Measurements from ENCODE around the gene INTS11.

The INTS11 gene

DNA sequence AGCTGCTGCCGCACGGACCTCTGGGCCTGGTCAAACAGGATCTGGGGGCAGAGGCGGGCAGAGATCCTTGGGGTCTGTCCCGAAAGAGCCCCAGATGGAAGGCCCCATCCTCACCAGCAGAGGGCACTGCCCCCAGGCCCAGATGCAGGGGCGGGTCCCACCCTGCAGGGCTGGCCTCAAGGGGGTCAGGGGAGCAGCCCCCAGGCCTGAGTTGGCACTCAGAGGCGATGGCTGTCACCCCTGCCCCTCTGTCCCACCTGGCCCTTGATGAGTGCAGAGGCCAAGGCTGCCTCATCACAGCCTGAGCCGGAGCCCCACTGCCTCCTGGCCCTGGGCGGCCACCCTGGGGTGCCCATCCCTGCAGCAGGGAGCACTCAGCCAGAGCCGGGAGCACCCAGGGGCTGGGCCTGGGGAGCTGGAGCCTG lies 22.4 kb downstream of the INTS11 start:
- H3K4me3 Mint-ChIP-seq, result no peak overlapping the region
- ATAC-seq (no peak), DNase-seq (no peak)
- no peaks in the 10 kb centered on the region for H3K27me3 Mint-ChIP-seq
- peaks cover 21% of the 10 kb centered on the region for H3K4me1 Mint-ChIP-seq
- no peaks in the 10 kb centered on the region for H3K9me3 Mint-ChIP-seq
- no peaks in the 10 kb centered on the region for H3K36me3 Mint-ChIP-seq (ENCODE audit: low read depth)
- H3K27ac Mint-ChIP-seq, result no peak overlapping the region

DNA sequence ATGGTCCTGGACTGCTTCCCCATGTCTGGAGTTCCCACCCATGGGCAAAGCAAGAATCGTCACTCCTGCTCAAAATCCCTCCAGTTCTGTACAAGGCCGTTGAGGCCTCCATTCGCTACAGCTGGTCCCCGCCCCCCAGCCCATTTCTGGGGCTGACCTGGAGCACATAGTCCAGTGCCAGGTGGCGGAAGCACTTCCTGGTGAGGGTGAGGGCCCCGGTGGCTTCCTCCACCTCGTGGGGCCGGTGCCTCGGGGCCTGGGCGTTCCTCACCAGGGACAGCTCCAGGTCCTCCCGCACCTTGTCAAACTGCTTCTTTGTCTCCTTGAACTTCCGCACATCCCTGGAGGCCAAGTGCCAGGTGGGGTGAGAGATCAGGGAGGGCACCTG lies 24.1 kb downstream of the INTS11 start:
- Mint-ChIP-seq H3K9me3 (no peaks in the 10 kb centered on the region), H3K4me1 (peaks cover 6% of the 10 kb centered on the region), H3K27ac (no peak overlapping the region), H3K27me3 (no peaks in the 10 kb centered on the region), H3K4me3 (no peak overlapping the region), H3K36me3 (ENCODE audit: low read depth) (no peaks in the 10 kb centered on the region)
- DNase-seq, result no peak
- ATAC-seq, result no peak

DNA sequence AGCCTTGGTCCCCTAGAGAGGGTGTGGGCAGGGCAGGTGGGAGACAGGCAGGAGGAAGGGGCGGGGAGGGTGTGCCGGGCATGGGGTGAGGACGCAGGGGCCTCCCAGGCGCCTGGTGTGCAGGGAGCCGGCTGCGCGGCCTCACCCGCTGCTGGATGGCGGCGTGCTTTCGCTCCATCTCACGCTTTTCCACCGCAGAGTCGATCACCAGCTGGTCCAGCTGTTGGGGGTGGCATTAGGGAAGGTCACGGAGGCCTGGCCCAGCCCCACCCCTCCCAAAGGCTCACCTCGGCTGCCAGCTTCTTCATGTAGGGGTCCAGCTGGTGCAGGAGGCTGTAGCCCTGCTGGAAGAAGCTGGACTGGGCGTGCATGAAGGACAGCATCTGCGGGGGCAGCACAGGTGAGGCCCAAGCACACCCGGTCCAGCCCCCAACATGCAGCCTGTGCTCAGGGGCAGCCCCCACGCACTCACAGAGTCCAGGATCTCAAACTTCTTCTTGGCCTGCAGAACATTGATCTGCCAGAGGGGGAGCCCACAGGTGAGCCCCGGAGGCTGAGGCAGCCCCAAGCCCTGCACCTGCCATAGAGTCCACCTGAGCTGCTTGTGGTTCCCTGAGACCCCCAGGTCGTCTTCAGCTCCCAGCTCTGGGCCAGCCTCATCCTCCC lies 24.6 kb downstream of the INTS11 start:
- no peak overlapping the region for H3K4me3 Mint-ChIP-seq
- H3K4me1 Mint-ChIP-seq, result peaks cover 2% of the 10 kb centered on the region
- ATAC-seq (peak; percentile 54), DNase-seq (no peak)
- no peaks in the 10 kb centered on the region for H3K27me3 Mint-ChIP-seq
- H3K9me3 Mint-ChIP-seq, result no peaks in the 10 kb centered on the region
- H3K36me3 Mint-ChIP-seq (ENCODE audit: low read depth), result no peaks in the 10 kb centered on the region
- H3K27ac Mint-ChIP-seq, result no peak overlapping the region

DNA sequence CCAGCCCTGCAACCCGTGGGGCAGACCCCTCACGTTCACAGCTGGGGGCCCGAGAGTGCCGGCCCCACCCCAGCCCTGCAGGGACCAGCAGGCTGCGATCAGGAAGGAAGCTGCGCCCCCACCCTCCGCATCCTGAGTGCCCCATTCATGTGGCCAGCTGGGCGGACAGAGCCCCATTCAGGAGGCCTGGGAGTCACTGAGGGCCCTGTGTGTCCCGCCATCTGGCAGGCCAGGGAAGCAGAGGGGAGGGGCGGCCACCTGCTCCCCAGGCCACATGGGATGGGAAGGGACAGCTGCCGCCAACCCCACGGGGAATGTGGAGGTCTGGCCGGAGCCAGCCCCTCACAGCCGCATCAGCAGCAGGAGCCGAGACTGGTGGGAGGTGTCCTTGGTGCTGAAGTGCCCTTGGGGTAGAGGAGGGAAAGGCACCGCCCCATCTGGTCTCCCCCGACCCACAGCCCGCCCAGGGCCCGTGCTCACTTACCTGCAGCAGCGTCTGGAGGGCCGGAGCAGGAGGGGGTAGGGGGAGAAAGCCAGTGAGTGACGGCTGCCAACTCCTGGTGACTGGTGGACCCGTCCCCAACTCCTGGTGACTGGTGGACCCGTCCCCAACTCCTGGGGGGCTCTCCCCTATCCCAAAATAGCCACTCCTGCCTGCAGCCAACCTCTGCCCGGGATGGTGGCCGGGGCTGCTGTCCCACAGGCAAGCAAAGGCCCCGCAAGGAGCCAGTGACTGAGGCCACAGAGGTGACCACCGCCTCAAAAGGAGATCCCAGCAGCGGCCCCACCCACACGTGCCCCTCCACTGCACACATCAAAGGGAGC lies 25.4 kb downstream of the INTS11 start:
- H3K27me3 Mint-ChIP-seq, result no peaks in the 10 kb centered on the region
- DNase-seq, result no peak
- no peak for ATAC-seq
- no peaks in the 10 kb centered on the region for H3K9me3 Mint-ChIP-seq
- H3K36me3 Mint-ChIP-seq (ENCODE audit: low read depth), result no peaks in the 10 kb centered on the region
- no peak overlapping the region for H3K27ac Mint-ChIP-seq
- no peak overlapping the region for H3K4me3 Mint-ChIP-seq
- no peaks in the 10 kb centered on the region for H3K4me1 Mint-ChIP-seq

DNA sequence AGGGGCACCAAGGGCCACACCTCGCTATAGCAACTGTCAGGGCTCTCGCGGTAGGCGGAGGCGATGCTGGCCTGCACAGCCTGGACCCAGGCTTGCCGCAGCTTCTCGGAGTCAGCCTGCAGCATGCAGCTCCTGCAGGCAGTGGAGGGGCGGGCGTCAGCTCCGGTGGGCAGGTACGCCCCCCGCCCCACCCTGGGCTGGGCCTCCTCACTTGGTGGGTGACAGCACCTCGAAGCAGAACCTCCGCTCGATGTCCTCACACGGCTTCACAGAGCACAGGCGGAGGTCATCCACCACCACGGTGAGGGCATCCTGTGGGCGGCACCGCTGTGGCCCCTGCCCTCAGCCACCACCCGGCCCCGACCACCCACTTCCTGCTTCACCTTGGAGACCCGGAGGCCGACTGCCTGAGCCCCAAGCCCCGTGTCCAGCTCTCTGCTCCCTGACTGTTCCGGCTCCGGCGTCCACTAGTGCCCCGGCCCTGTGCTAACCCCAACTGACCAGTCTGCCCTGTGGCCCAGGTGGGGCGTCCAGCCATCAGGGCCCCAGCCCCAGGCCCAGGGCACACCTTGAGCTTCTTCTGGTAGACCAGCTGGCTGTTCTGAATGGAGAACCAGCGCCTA lies 26.5 kb downstream of the INTS11 start:
- H3K27ac Mint-ChIP-seq, result no peak overlapping the region
- DNase-seq (no peak), ATAC-seq (no peak)
- no peaks in the 10 kb centered on the region for H3K4me1 Mint-ChIP-seq
- no peaks in the 10 kb centered on the region for H3K27me3 Mint-ChIP-seq
- no peaks in the 10 kb centered on the region for H3K36me3 Mint-ChIP-seq (ENCODE audit: low read depth)
- H3K9me3 Mint-ChIP-seq, result no peaks in the 10 kb centered on the region
- H3K4me3 Mint-ChIP-seq, result no peak overlapping the region

DNA sequence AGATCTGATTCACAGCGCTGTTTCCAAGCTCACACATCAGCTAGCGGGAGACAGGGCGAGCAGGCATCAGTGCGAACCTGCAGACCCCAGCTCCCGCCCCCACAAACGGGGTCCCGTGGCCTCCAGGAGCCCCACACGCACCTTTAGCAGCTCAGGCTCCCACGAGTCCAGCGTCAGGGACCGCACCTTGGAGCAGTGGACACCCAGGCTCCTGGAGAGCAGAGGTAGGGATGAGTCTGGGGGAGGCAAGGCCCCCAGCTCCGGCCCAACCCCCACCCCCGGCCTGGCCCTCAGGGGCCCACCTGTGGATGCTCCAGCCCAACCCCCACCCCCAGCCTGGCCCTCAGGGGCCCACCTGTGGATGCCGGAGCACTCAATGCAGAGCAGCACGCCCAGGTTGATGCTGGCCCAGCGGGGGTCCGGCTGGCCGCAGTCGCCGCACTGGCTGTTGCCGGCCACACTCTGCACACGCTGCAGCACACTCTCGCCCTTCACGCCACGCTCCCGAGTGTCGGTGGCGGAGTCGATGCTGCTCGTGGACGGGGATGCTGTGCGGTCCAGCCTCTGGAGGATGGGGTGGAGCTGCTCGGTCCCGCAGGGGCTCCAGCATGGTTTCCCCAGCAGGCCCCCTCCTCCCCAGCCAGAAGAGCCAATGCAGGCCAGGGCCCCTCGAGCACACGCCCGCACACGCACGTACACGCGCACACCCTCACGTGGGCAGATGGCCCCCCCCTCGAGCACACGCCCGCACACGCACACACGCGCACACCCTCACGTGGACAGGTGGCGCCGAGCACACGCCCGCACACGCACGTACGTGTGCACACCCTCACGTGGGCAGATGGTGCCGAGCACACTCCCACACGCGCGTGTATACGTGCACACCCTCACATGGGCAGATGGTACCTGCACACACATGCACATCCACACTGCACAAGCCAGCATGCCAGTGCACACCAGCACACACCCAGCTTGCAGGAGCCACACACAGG lies 28.1 kb downstream of the INTS11 start:
- Mint-ChIP-seq H3K4me3 (no peak overlapping the region), H3K9me3 (no peaks in the 10 kb centered on the region), H3K27ac (no peak overlapping the region), H3K4me1 (no peaks in the 10 kb centered on the region), H3K36me3 (ENCODE audit: low read depth) (no peaks in the 10 kb centered on the region), H3K27me3 (no peaks in the 10 kb centered on the region)
- DNase-seq (no peak), ATAC-seq (no peak)

DNA sequence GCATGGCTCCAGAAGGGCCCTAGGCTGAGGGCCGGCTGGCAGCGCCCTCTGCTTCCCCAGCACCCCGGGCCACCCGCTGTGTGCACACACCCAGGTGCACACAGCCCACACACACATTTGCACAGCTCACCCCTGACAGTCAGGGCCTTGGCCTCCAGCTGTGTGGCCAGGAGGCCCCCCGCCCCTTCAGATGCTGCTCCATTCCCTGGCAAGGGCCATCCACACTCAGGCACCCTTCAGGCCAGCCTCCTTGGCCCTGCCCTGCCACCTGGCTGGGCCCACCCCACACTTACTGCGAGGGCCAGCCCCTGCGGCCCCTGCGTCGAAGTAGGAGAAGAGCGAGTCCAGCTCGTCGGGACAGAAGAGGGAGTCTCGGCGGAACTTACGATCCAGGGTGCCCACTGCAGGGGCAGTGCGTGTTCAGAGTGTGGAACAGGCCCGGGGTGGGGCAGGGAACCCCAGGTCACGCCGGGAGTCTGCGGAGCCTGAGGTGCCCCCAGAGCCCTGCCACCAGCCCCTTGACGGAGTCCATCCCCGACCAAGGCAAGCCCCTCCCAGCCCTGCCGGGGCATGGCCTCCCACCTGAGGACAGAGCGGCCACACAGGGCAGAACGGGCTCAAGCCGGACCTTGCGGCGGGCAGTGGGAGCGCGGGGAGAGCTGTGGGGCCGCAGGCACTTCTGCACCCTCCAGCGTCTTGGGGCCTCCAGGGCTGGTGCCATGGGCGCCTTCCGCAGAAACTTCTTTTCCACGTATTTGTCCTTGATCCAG lies 29.1 kb downstream of the INTS11 start:
- Mint-ChIP-seq H3K4me1 (no peaks in the 10 kb centered on the region), H3K27ac (no peak overlapping the region), H3K27me3 (no peaks in the 10 kb centered on the region), H3K4me3 (no peak overlapping the region), H3K36me3 (ENCODE audit: low read depth) (no peaks in the 10 kb centered on the region), H3K9me3 (no peaks in the 10 kb centered on the region)
- no peak for ATAC-seq
- DNase-seq, result no peak

DNA sequence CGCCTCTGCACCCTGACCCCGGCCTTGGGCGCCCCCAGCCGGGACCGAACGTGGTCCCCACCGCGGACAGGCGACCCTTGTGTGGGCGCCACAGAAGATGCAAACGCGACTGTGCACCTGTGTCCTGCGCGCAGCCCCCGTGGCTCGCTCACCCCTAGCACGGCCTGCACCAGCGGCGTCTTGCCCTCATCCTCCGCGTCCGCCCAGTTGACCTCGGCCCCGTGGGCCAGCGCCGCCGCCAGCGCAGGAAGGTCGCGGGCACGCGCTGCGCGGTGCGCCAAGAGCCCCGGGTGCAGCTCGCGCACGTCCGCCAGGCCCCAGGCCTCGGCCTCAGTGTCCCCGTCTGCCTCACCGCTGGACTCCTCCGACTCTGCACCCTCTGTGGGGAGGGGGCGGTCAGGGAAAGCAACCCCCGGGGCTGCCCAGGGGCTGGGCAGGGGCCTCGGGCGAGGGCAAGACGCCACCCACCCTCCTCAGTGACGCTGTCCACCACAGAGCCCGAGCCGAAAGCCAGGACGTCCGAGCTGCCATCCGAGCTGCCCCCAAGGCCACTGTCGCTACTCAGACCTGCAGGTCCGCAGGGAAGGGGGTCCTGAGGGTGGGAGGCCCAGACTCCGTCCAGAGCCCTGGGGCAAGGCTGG lies 30.1 kb downstream of the INTS11 start:
- H3K4me3 Mint-ChIP-seq, result no peak overlapping the region
- no peaks in the 10 kb centered on the region for H3K4me1 Mint-ChIP-seq
- DNase-seq, result no peak
- H3K27me3 Mint-ChIP-seq, result no peaks in the 10 kb centered on the region
- H3K36me3 Mint-ChIP-seq (ENCODE audit: low read depth), result no peaks in the 10 kb centered on the region
- no peak overlapping the region for H3K27ac Mint-ChIP-seq
- ATAC-seq, result no peak
- no peaks in the 10 kb centered on the region for H3K9me3 Mint-ChIP-seq

DNA sequence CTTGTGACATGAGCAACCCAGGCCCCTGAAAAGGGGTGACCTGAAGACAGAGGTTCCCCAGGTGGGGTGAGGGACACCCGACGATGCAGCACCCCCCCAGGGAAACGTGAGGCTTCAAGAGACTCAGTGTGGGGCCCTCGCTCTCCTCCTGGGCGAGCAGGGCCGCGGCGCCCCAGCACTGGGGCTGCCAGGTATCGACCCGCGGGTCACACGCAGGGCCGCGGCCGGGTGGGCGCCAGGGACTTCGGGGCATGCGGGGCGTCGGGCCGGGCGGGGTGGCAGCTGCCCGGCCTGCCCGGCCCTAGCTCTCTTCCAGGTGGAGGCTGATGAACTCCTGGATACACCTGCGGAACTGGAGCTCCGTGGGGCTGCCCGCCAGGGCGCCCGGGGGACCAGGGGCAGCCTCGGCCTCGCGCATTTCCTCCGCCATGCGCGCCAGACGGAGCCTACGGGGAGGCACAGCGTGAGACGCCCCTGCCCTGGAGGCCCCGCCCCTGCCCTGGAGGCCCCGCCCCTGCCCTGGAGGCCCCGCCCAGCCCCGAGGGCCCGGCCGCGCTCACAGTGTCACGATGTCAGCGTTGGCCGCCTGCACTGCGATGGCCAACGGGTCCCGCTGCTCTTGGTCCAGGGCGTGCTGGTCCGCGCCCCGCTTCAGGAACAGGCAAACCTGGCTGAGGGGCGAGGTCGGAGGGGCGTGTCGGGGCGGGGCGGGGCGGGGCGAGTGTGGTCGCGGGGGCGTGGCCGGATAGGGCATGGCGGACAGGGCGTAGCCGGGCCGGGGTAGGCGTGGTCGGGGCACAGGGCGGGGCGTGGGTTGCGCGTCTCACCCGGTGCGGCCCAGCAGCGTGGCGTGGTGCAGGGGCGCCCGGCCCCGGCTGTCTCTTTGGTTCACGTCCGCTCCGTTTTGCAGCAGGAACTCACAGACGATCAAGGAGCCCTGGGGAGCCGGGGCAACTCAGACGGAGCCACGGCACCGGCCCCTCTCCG lies 30.9 kb downstream of the INTS11 start:
- Mint-ChIP-seq H3K4me3 (no peak overlapping the region), H3K27ac (no peak overlapping the region), H3K9me3 (no peaks in the 10 kb centered on the region), H3K4me1 (no peaks in the 10 kb centered on the region), H3K36me3 (ENCODE audit: low read depth) (no peaks in the 10 kb centered on the region), H3K27me3 (no peaks in the 10 kb centered on the region)
- DNase-seq (no peak), ATAC-seq (no peak)

DNA sequence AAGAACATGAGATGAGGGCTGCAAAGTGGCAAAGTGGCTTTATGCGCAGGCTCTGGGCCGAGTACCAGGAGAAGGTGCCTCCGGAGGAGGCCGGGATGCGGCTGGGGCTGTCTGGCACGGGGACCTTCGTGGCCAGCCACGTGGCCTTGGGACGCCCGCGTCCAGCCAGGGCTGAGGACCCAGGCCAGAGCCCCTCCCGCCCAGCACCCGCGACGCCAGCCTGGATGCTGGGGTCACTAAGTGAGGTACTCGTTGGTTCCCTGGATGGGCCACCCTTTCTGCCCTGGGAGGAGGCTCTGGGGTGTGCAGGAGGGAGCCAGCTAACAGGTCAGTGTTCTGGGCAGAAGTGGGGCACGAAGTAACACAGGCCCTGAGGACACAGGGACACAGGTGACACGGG lies 31.6 kb downstream of the INTS11 start:
- DNase-seq (no peak), ATAC-seq (no peak)
- no peak overlapping the region for H3K4me3 Mint-ChIP-seq
- no peaks in the 10 kb centered on the region for H3K9me3 Mint-ChIP-seq
- H3K27ac Mint-ChIP-seq, result no peak overlapping the region
- H3K4me1 Mint-ChIP-seq, result no peaks in the 10 kb centered on the region
- H3K36me3 Mint-ChIP-seq (ENCODE audit: low read depth), result no peaks in the 10 kb centered on the region
- H3K27me3 Mint-ChIP-seq, result no peaks in the 10 kb centered on the region

DNA sequence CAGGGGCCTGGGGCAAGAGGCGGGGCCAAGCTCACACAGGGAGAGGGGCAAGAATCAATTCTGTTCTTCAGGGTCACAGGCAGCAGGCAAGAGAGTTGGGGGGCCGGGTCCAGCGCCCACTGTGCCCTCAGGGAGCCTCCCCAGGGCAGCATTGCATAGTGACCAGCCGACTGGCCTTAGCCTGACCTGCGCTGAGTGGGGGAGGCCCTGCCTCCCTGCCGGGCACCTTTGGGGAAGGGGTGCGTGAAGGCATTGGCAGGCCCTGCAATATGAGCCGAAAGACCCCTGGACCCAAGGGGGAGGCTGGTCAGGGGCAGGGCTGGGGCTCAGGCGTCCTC lies 32.0 kb downstream of the INTS11 start:
- ATAC-seq (no peak), DNase-seq (no peak)
- Mint-ChIP-seq H3K36me3 (ENCODE audit: low read depth) (no peaks in the 10 kb centered on the region), H3K27ac (no peak overlapping the region), H3K27me3 (no peaks in the 10 kb centered on the region), H3K4me1 (no peaks in the 10 kb centered on the region), H3K4me3 (no peak overlapping the region), H3K9me3 (no peaks in the 10 kb centered on the region)

DNA sequence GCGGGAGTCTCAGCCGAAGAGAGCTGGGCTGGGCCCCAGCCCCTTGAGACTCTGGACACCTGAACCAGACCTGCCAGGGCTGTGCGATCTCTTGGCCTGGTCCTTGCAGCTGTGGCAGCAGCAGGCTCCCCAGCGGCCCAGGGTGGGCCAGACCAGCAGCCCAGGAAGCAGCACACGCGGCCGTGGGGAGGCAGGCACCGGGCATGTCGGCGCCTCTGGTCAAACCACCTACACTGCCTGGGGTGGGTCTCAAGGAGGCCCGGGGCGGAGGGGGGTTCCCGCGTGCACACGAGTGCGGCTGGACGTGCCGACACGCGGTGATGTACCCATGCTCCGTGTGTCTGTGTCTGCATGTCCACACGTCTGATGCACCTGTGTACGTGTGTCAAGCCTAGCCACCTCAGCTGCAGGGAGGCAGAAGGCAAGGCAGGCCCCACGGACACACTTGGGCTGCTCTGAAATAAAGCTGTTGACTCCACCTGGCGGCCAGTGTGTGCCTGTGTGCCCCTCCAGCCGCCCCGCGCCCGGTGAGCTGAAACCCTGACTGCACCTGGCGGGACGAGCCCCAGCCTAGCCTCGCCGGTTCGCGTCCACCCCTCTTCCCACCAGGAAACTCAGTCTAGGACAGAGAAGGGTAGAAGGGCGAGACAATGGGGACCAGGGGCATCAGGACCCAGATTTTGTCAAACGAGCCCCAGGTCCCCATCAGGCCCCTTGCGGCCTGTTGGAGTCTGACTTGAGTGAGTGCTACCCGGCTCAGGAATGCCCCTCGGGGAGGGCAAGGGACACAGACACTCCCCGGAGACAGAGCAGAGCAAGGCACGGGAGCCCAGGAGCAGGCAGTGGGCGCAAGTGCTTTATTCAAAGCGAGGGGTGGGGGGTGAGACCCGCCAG lies 32.7 kb downstream of the INTS11 start:
- H3K27me3 Mint-ChIP-seq, result no peaks in the 10 kb centered on the region
- H3K27ac Mint-ChIP-seq, result no peak overlapping the region
- H3K36me3 Mint-ChIP-seq (ENCODE audit: low read depth), result no peaks in the 10 kb centered on the region
- no peaks in the 10 kb centered on the region for H3K9me3 Mint-ChIP-seq
- DNase-seq, result peak; percentile 61
- no peak for ATAC-seq
- H3K4me3 Mint-ChIP-seq, result no peak overlapping the region
- no peaks in the 10 kb centered on the region for H3K4me1 Mint-ChIP-seq

Data from activated naive CD8-positive, alpha-beta T cell treated with anti-CD3 and anti-CD28 coated beads, Interleukin-2, amount 50 U/mL, for 24 hours (primary cell).